Right lobe of liver (tissue), 4 donors: ENCODE results near the gene EGFLAM.

Experiments used
- CTCF ChIP-seq, 4 donors: fragments of 200-600 bp in 3 of 4; fragments of 450-650 bp in 1 of 4; IDR thresholded peaks; one replicate each; pipeline versions ENCODE4 v1.5.1 to v1.8.0; 2016 to 2022; ENCODE audit warnings: antibody characterized with exemption in 4 of 4, mild to moderate bottlenecking in 2 of 4
- POLR2A ChIP-seq: fragments of 450-650 bp; IDR thresholded peaks from one replicate; pipeline ENCODE4 v1.6.1; 2017; ENCODE audit warnings: antibody characterized with exemption, mild to moderate bottlenecking
- donor health status: DM: no; HTN: no; CAD: no.
- donor health status: DM: no; HTN: no; CAD: no.
- donor health status: DM: no; HTN: yes; CAD: no.

- TF ChIP-seq CTCF (IDR thresholded peaks at IDR 0.05) (no peak), POLR2A (no peak)
These were observed 33.0 kb downstream of the EGFLAM start for GRCh38 chr5:38291355-38291754.
